GM21423 (cell line): ENCODE data around the gene CA12.

ENCODE experiments used
- ATAC-seq: cut with Tn5 transposase; IDR thresholded peaks from one replicate; pipeline ENCODE4 v1.9.1; 2021; ENCODE audit warnings: mild to moderate bottlenecking, moderate library complexity; ENCODE audit not compliant: unreplicated experiment

The CA12 gene

GRCh38 chr15:63402498-63403253 is 21.0 kb upstream of the CA12 start:
- ATAC-seq: no peak

- ATAC-seq: no peak
Measured at GRCh38 chr15:63401714-63402497, 20.3 kb upstream of the CA12 start.

GRCh38 chr15:63401078-63401477 is 19.4 kb upstream of the CA12 start:
- ATAC-seq: no peak

- no peak for ATAC-seq
Measured at GRCh38 chr15:63398456-63398855, 16.8 kb upstream of the CA12 start.

- no peak for ATAC-seq
Measured at GRCh38 chr15:63396152-63396928, 14.7 kb upstream of the CA12 start.

GRCh38 chr15:63395730-63396151 is 14.1 kb upstream of the CA12 start:
- no peak for ATAC-seq

GRCh38 chr15:63392361-63393009 is 10.8 kb upstream of the CA12 start:
- ATAC-seq: no peak

GRCh38 chr15:63391669-63392360 is 10.2 kb upstream of the CA12 start:
- no peak for ATAC-seq

GRCh38 chr15:63390689-63391088 is 9.0 kb upstream of the CA12 start:
- ATAC-seq: no peak

GRCh38 chr15:63389902-63390670 is 8.4 kb upstream of the CA12 start:
- ATAC-seq: no peak

- ATAC-seq: no peak
Measured at GRCh38 chr15:63388511-63388910, 6.9 kb upstream of the CA12 start.

- ATAC-seq: no peak
Measured at GRCh38 chr15:63387748-63388493, 6.3 kb upstream of the CA12 start.

GRCh38 chr15:63385911-63386531 is 4.4 kb upstream of the CA12 start:
- ATAC-seq: no peak

GRCh38 chr15:63384906-63385305 is 3.3 kb upstream of the CA12 start:
- ATAC-seq: no peak

- ATAC-seq: no peak
Measured at GRCh38 chr15:63382966-63383710, 1.5 kb upstream of the CA12 start.

- no peak for ATAC-seq
Measured at GRCh38 chr15:63380808-63381282, 801 bp downstream of the CA12 start.

- no peak for ATAC-seq
Measured at GRCh38 chr15:63380151-63380807, 1.4 kb downstream of the CA12 start.
